OCI-LY1 (cell line): ENCODE data around the gene TIE1.

Experiments used
- H2AFZ ChIP-seq: fragments of 200-600 bp; sonication (generic), shearing (Covaris generic); 2 replicates; pipeline ENCODE4 v1.6.0; 2014; ENCODE audit warnings: antibody characterized with exemption, mild to moderate bottlenecking, low read length
- H3F3A ChIP-seq: fragments of 200-600 bp; sonication (generic), shearing (Covaris generic); 2 replicates; pipeline ENCODE4 v1.6.0; 2014; ENCODE audit warnings: mild to moderate bottlenecking, antibody characterized with exemption, low read length, moderate library complexity; ENCODE audit not compliant: insufficient read depth
- H3K27ac ChIP-seq: fragments of 200-600 bp; sonication (generic); 2 replicates; pipeline ENCODE4 v1.5.1; 2014; ENCODE audit warnings: low read length, mixed run types, mild to moderate bottlenecking, low read depth; ENCODE audit not compliant: poor library complexity, severe bottlenecking
- H3K27me3 ChIP-seq: fragments of 200-600 bp; sonication (generic); 2 replicates; pipeline ENCODE4 v1.6.0; 2014; ENCODE audit warnings: antibody characterized with exemption, mild to moderate bottlenecking, low read length, moderate library complexity; ENCODE audit not compliant: insufficient read depth
- H3K36me3 ChIP-seq: fragments of 200-600 bp; sonication (generic); 2 replicates; pipeline ENCODE4 v1.6.1; 2014; ENCODE audit warnings: mild to moderate bottlenecking, antibody characterized with exemption, low read length, moderate library complexity, mixed read lengths; ENCODE audit not compliant: insufficient read depth
- H3K4me1 ChIP-seq: fragments of 200-600 bp; sonication (generic); 2 replicates; pipeline ENCODE4 v1.5.1; 2014; ENCODE audit warnings: mild to moderate bottlenecking, low read length, moderate library complexity; ENCODE audit not compliant: insufficient read depth, severe bottlenecking
- H3K4me2 ChIP-seq: fragments of 200-600 bp; sonication (generic), shearing (Covaris generic); 2 replicates; pipeline ENCODE4 v1.6.1; 2014; ENCODE audit warnings: low read length
- H3K4me3 ChIP-seq: fragments of 200-600 bp; sonication (generic); 2 replicates; pipeline ENCODE4 v1.5.1; 2014; ENCODE audit warnings: low read length, low read depth, mild to moderate bottlenecking, mixed read lengths; ENCODE audit not compliant: poor library complexity, severe bottlenecking
- H3K79me2 ChIP-seq: fragments of 200-600 bp; shearing (Covaris generic); 2 replicates; pipeline ENCODE4 v1.6.1; 2016; ENCODE audit warnings: mixed run types, low read length, mixed read lengths; ENCODE audit not compliant: insufficient read depth
- H3K9ac ChIP-seq: fragments of 200-600 bp; sonication (generic), shearing (Covaris generic); 2 replicates; pipeline ENCODE4 v1.6.1; 2014; ENCODE audit warnings: mild to moderate bottlenecking, low read length, mixed read lengths
- H3K9me2 ChIP-seq: fragments of 200-600 bp; sonication (generic), shearing (Covaris generic); 2 replicates; pipeline ENCODE4 v1.6.1; 2014; ENCODE audit warnings: low read depth, mild to moderate bottlenecking, low read length, mixed read lengths
- H3K9me3 ChIP-seq: fragments of 200-600 bp; shearing (Covaris generic); 2 replicates; pipeline ENCODE4 v1.6.1; 2014; ENCODE audit warnings: low read length, mixed read lengths
- H4K20me1 ChIP-seq: fragments of 200-600 bp; sonication (generic), shearing (Covaris generic); 2 replicates; pipeline ENCODE4 v1.6.0; 2016; ENCODE audit warnings: mild to moderate bottlenecking, low read length; ENCODE audit not compliant: insufficient read depth
- CTCF ChIP-seq: fragments of 200-600 bp; sonication (generic), shearing (Covaris generic); IDR thresholded peaks from 2 replicates; pipeline ENCODE4 v1.5.1; 2017; ENCODE audit warnings: mild to moderate bottlenecking, antibody characterized with exemption, low read length, moderate library complexity, mixed read lengths
- EZH2 ChIP-seq: fragments of 200-600 bp; sonication (generic), shearing (Covaris generic); IDR thresholded peaks from 2 replicates; pipeline ENCODE4 v1.8.0; 2017; ENCODE audit warnings: borderline replicate concordance, mixed run types, mild to moderate bottlenecking, antibody characterized with exemption, low read length, moderate library complexity, mixed read lengths

TIE1 gene

GRCh38 chr1:43302201-43302600, 1.4 kb downstream of the TIE1 start:
- no peak for TF ChIP-seq CTCF
- TF ChIP-seq EZH2, result no peak
- no peak overlapping the region for H3K4me2 ChIP-seq
- no peak overlapping the region for H3K4me3 ChIP-seq
- H3K9ac ChIP-seq, result no peak overlapping the region
- no peaks in the 10 kb centered on the region for H3K9me3 ChIP-seq
- no peaks in the 10 kb centered on the region for H3K9me2 ChIP-seq
- peaks cover 7% of the 10 kb centered on the region; the same call in 1 of the 2 replicates for H3K27me3 ChIP-seq
- H4K20me1 ChIP-seq, result no peaks in the 10 kb centered on the region
- no peak overlapping the region for H2AFZ ChIP-seq
- no peaks in the 10 kb centered on the region for H3K79me2 ChIP-seq
- H3F3A ChIP-seq, result no peaks in the 10 kb centered on the region
- H3K4me1 ChIP-seq, result no peaks in the 10 kb centered on the region
- H3K36me3 ChIP-seq, result no peaks in the 10 kb centered on the region
- H3K27ac ChIP-seq, result no peak overlapping the region

GRCh38 chr1:43302721-43303470, 2.1 kb downstream of the TIE1 start:
- no peaks in the 10 kb centered on the region for H4K20me1 ChIP-seq
- H3K9me2 ChIP-seq, result no peaks in the 10 kb centered on the region
- no peak overlapping the region for H2AFZ ChIP-seq
- no peak overlapping the region for H3K27ac ChIP-seq
- H3K79me2 ChIP-seq, result no peaks in the 10 kb centered on the region
- no peaks in the 10 kb centered on the region for H3K4me1 ChIP-seq
- H3K4me3 ChIP-seq, result no peak overlapping the region
- TF ChIP-seq EZH2 (no peak), CTCF (no peak)
- no peak overlapping the region for H3K9ac ChIP-seq
- no peak overlapping the region for H3K4me2 ChIP-seq
- H3K9me3 ChIP-seq, result no peaks in the 10 kb centered on the region
- H3F3A ChIP-seq, result no peaks in the 10 kb centered on the region
- peaks cover 7% of the 10 kb centered on the region; the same call in 1 of the 2 replicates for H3K27me3 ChIP-seq
- H3K36me3 ChIP-seq, result no peaks in the 10 kb centered on the region

- H2AFZ ChIP-seq, result no peak overlapping the region
- no peak overlapping the region for H3K27ac ChIP-seq
- no peaks in the 10 kb centered on the region for H3K36me3 ChIP-seq
- H4K20me1 ChIP-seq, result no peaks in the 10 kb centered on the region
- no peak overlapping the region for H3K4me2 ChIP-seq
- no peaks in the 10 kb centered on the region for H3K9me3 ChIP-seq
- no peaks in the 10 kb centered on the region for H3K79me2 ChIP-seq
- no peak for TF ChIP-seq EZH2
- no peak for TF ChIP-seq CTCF
- H3K4me1 ChIP-seq, result no peaks in the 10 kb centered on the region
- H3F3A ChIP-seq, result no peaks in the 10 kb centered on the region
- H3K27me3 ChIP-seq, result peaks cover 7% of the 10 kb centered on the region; the same call in 1 of the 2 replicates
- H3K9me2 ChIP-seq, result no peaks in the 10 kb centered on the region
- no peak overlapping the region for H3K4me3 ChIP-seq
- no peak overlapping the region for H3K9ac ChIP-seq
These were observed 2.9 kb downstream of the TIE1 start for GRCh38 chr1:43303471-43304313.
